WTC11 (cell line): ENCODE measurements around the gene CETP. TPM values are rescaled to one million over a fixed set of nuclear protein-coding genes. Genes with fewer than 3 reads are reported as not detected.

Experiments
- ATAC-seq: fragments of 200-7000 bp; cut with Tn5 transposase; 2 replicates; pipeline ENCODE4 v1.10.0; 2021; ENCODE audit warnings: mild to moderate bottlenecking, moderate library complexity
- CTCF ChIA-PET: fragments of 300-600 bp; sonication (Branson Sonifier 250); formaldehyde crosslinking; loops from one replicate; lab custom pipeline; 2021; ENCODE audit warnings: antibody characterized with exemption; lab: Charles Lee
- POLR2A ChIA-PET: fragments of 350-600 bp; sonication (Branson Sonifier 250); formaldehyde crosslinking; loops from one replicate; lab custom pipeline; 2021; ENCODE audit warnings: antibody characterized with exemption; lab: Charles Lee
- DNase-seq: peaks from one replicate; pipeline ENCODE4 v3.0.0; 2021; ENCODE audit warnings: low spot score
- H3K27ac Mint-ChIP-seq: 2 replicates; pipeline ENCODE4 v1.8.0; 2021; ENCODE audit warnings: mixed read lengths
- H3K27me3 Mint-ChIP-seq: 2 replicates; pipeline ENCODE4 v1.8.0; 2021; ENCODE audit warnings: low read depth, mild to moderate bottlenecking, moderate library complexity, mixed read lengths
- H3K36me3 Mint-ChIP-seq: 2 replicates; pipeline ENCODE4 v1.8.0; 2021; ENCODE audit warnings: mixed read lengths
- H3K4me1 Mint-ChIP-seq: 2 replicates; pipeline ENCODE4 v1.8.0; 2022; ENCODE audit warnings: mixed read lengths
- H3K4me3 Mint-ChIP-seq: 2 replicates; pipeline ENCODE4 v1.8.0; 2021; ENCODE audit warnings: mild to moderate bottlenecking, moderate library complexity, mixed read lengths
- H3K9me3 Mint-ChIP-seq: 2 replicates; pipeline ENCODE4 v1.8.0; 2021; ENCODE audit warnings: mixed read lengths
- ATF2 ChIP-seq: sonication (generic); formaldehyde crosslinking; IDR thresholded peaks from 2 replicates; pipeline ENCODE4 v1.8.1; 2022; ENCODE audit warnings: low read depth, missing genetic modification reagents, borderline replicate concordance
- CREM ChIP-seq: sonication (generic); formaldehyde crosslinking; IDR thresholded peaks from 2 replicates; pipeline ENCODE4 v1.8.1; 2022; ENCODE audit warnings: mild to moderate bottlenecking, missing genetic modification reagents, moderate library complexity
- E2F1 ChIP-seq: sonication (generic); formaldehyde crosslinking; IDR thresholded peaks from 2 replicates; pipeline ENCODE4 v1.8.0; 2022; ENCODE audit warnings: mild to moderate bottlenecking, missing genetic modification reagents
- ESRRA ChIP-seq: sonication (generic); formaldehyde crosslinking; IDR thresholded peaks from 2 replicates; pipeline ENCODE4 v1.8.1; 2022; ENCODE audit warnings: mild to moderate bottlenecking, missing genetic modification reagents, borderline replicate concordance
- GTF2I ChIP-seq: fragments of 250-450 bp; sonication (Bioruptor Pico); conservative IDR thresholded peaks from 2 replicates; pipeline ENCODE4 v1.4.0; 2021; ENCODE audit warnings: mild to moderate bottlenecking
- HMGXB4 ChIP-seq: sonication (generic); formaldehyde crosslinking; IDR thresholded peaks from 2 replicates; pipeline ENCODE4 v1.8.1; 2023; ENCODE audit warnings: mild to moderate bottlenecking, moderate library complexity, missing genetic modification reagents
- MLX ChIP-seq: sonication (generic); formaldehyde crosslinking; IDR thresholded peaks from 2 replicates; pipeline ENCODE4 v1.8.1; 2023; ENCODE audit warnings: mild to moderate bottlenecking, missing genetic modification reagents, moderate library complexity
- MYBL2 ChIP-seq: sonication (generic); formaldehyde crosslinking; IDR thresholded peaks from 2 replicates; pipeline ENCODE4 v1.8.1; 2023; ENCODE audit warnings: mild to moderate bottlenecking, moderate library complexity, missing genetic modification reagents
- OVOL2 ChIP-seq: fragments of 250-450 bp; sonication (Bioruptor Pico); IDR thresholded peaks from 2 replicates; pipeline ENCODE4 v1.9.0; 2021; ENCODE audit warnings: mild to moderate bottlenecking, borderline replicate concordance
- SMAD3 ChIP-seq: sonication (generic); formaldehyde crosslinking; IDR thresholded peaks from 2 replicates; pipeline ENCODE4 v1.8.0; 2022; ENCODE audit warnings: missing genetic modification reagents, mild to moderate bottlenecking, borderline replicate concordance
- TP53 ChIP-seq: sonication (generic); formaldehyde crosslinking; IDR thresholded peaks from 2 replicates; pipeline ENCODE4 v1.8.1; 2023; ENCODE audit warnings: mild to moderate bottlenecking, missing genetic modification reagents
- USF2 ChIP-seq: sonication (generic); formaldehyde crosslinking; IDR thresholded peaks from 2 replicates; pipeline ENCODE4 v1.8.1; 2023; ENCODE audit warnings: mild to moderate bottlenecking, missing genetic modification reagents, moderate library complexity
- ZMAT4 ChIP-seq: fragments of 250-450 bp; sonication (Bioruptor Pico); IDR thresholded peaks from 2 replicates; pipeline ENCODE4 v1.9.0; 2021; ENCODE audit warnings: mild to moderate bottlenecking
- ZNF281 ChIP-seq: sonication (generic); formaldehyde crosslinking; IDR thresholded peaks from 2 replicates; pipeline ENCODE4 v1.8.0; 2023; ENCODE audit warnings: mild to moderate bottlenecking, missing genetic modification reagents
- ZNF425 ChIP-seq: fragments of 250-450 bp; sonication (Bioruptor Pico); conservative IDR thresholded peaks from 2 replicates; pipeline ENCODE4 v1.9.0; 2021; ENCODE audit warnings: mild to moderate bottlenecking
- ZNF532 ChIP-seq: fragments of 250-450 bp; sonication (Bioruptor Pico); IDR thresholded peaks from 2 replicates; pipeline ENCODE4 v1.9.0; 2021; ENCODE audit warnings: mild to moderate bottlenecking, borderline replicate concordance
- total RNA-seq: library from RNA; stranded (reverse); gene quantifications from 3 replicates; pipeline ENCODE4 v1.2.3, GENCODE V29; 2021

Gene CETP
- total RNA-seq, 1 experiment from 2014 or later = not detected

GRCh38 chr16:56914896-56915295 is 46.9 kb upstream of the CETP start (continued):
- no peak for TF ChIP-seq ESRRA (CRISPR knock-in tag)
- no peak for TF ChIP-seq MYBL2 (CRISPR knock-in tag)
- no peak for TF ChIP-seq ZMAT4 (CRISPR knock-in tag)
- TF ChIP-seq ZNF532 (CRISPR knock-in tag) = no peak
- TF ChIP-seq ZNF281 (CRISPR knock-in tag) = no peak
- no peak for TF ChIP-seq SMAD3 (CRISPR knock-in tag)

- DNase-seq (no peak), ATAC-seq (no peak)
- H3K36me3 Mint-ChIP-seq = no peaks in the 10 kb centered on the region
- POLR2A ChIA-PET = interaction anchor here (1.6 kb wide), 1 partner anchor 16 kb away, joined by 3 read pairs; no protein-coding TSS in a partner anchor
- H3K4me1 Mint-ChIP-seq = peaks cover 21% of the 10 kb centered on the region
- H3K9me3 Mint-ChIP-seq = no peaks in the 10 kb centered on the region
- no peaks in the 10 kb centered on the region; the same call in 1 of the 2 replicates for H3K27me3 Mint-ChIP-seq
- no peak overlapping the region for H3K27ac Mint-ChIP-seq
- CTCF ChIA-PET = interaction anchor here (1.1 kb wide), 1 partner anchor 18 kb away, joined by 3 read pairs; no protein-coding TSS in a partner anchor
- H3K4me3 Mint-ChIP-seq = no peak overlapping the region
- no peak for TF ChIP-seq CREM
- no peak for TF ChIP-seq ATF2 (CRISPR knock-in tag)
- no peak for TF ChIP-seq ESRRA (CRISPR knock-in tag)
- no peak for TF ChIP-seq OVOL2
- no peak for TF ChIP-seq HMGXB4
- no peak for TF ChIP-seq E2F1 (CRISPR knock-in tag)
- no peak for TF ChIP-seq USF2 (CRISPR knock-in tag)
- TF ChIP-seq MLX (CRISPR knock-in tag) = no peak
- TF ChIP-seq GTF2I (CRISPR knock-in tag) = no peak
- TF ChIP-seq TP53 (CRISPR knock-in tag) = no peak
- no peak for TF ChIP-seq SMAD3 (CRISPR knock-in tag)
- TF ChIP-seq ZNF425 (CRISPR knock-in tag) = no peak
Measured at GRCh38 chr16:56915336-56916119, 46.2 kb upstream of the CETP start.
